Osteoblast (primary cell): Measurements from ENCODE around the gene IBA57. TPM values are rescaled to one million over a fixed set of nuclear protein-coding genes. Genes with fewer than 3 reads are reported as not detected.

Experiments
- DNase-seq: peaks from one replicate; pipeline ENCODE4 v3.0.0; 2011; ENCODE audit warnings: low spot score, mixed read lengths; ENCODE audit not compliant: insufficient read length; ENCODE audit errors: missing footprints
- H2AFZ ChIP-seq: 2 replicates; pipeline ENCODE4 v1.6.0; 2011; ENCODE audit warnings: mild to moderate bottlenecking, low read length
- H3K27ac ChIP-seq: 2 replicates; pipeline ENCODE4 v1.5.1; 2011; ENCODE audit warnings: mild to moderate bottlenecking, low read depth, low read length, moderate library complexity
- H3K27me3 ChIP-seq: 2 replicates; pipeline ENCODE4 v1.6.0; 2012; ENCODE audit warnings: mild to moderate bottlenecking, control low read depth, inconsistent platforms, low read length, moderate library complexity; ENCODE audit not compliant: insufficient read depth
- H3K36me3 ChIP-seq: 2 replicates; pipeline ENCODE4 v1.5.1; 2011; ENCODE audit warnings: mild to moderate bottlenecking, low read length, control low read depth, moderate library complexity; ENCODE audit not compliant: insufficient read depth
- H3K4me1 ChIP-seq: 2 replicates; pipeline ENCODE4 v1.5.1; 2011; ENCODE audit warnings: mild to moderate bottlenecking, low read length, control low read depth, moderate library complexity; ENCODE audit not compliant: insufficient read depth
- H3K4me2 ChIP-seq: 2 replicates; pipeline ENCODE4 v1.6.0; 2011; ENCODE audit warnings: mild to moderate bottlenecking, low read length; ENCODE audit not compliant: insufficient read depth
- H3K4me3 ChIP-seq: fragments of 200-600 bp; sonication (generic); 3 replicates; pipeline ENCODE4 v1.5.1; 2012; ENCODE audit warnings: mild to moderate bottlenecking, low read length, inconsistent platforms; ENCODE audit not compliant: insufficient read depth
- H3K79me2 ChIP-seq: 2 replicates; pipeline ENCODE4 v1.6.0; 2012; ENCODE audit warnings: mild to moderate bottlenecking, low read length, control low read depth, inconsistent platforms; ENCODE audit not compliant: insufficient read depth
- H3K9me3 ChIP-seq: 2 replicates; pipeline ENCODE4 v1.5.1; 2011; ENCODE audit warnings: low read depth, low read length, control low read depth
- H4K20me1 ChIP-seq: 2 replicates; pipeline ENCODE4 v1.6.0; 2012; ENCODE audit warnings: mild to moderate bottlenecking, low read length, control low read depth; ENCODE audit not compliant: insufficient read depth
- CTCF ChIP-seq: IDR thresholded peaks from 2 replicates; pipeline ENCODE4 v1.5.1; 2011; ENCODE audit warnings: mild to moderate bottlenecking, low read depth, low read length, moderate library complexity; ENCODE audit errors: extremely low read depth
- total RNA-seq: library from RNA; depleted of rRNA; stranded (reverse); fragments of >200 nt; gene quantifications from 2 replicates; pipeline ENCODE4 v1.2.3, GENCODE V29; 2012

The IBA57 gene
- total RNA-seq, 1 donor = 4.7 TPM

DNA sequence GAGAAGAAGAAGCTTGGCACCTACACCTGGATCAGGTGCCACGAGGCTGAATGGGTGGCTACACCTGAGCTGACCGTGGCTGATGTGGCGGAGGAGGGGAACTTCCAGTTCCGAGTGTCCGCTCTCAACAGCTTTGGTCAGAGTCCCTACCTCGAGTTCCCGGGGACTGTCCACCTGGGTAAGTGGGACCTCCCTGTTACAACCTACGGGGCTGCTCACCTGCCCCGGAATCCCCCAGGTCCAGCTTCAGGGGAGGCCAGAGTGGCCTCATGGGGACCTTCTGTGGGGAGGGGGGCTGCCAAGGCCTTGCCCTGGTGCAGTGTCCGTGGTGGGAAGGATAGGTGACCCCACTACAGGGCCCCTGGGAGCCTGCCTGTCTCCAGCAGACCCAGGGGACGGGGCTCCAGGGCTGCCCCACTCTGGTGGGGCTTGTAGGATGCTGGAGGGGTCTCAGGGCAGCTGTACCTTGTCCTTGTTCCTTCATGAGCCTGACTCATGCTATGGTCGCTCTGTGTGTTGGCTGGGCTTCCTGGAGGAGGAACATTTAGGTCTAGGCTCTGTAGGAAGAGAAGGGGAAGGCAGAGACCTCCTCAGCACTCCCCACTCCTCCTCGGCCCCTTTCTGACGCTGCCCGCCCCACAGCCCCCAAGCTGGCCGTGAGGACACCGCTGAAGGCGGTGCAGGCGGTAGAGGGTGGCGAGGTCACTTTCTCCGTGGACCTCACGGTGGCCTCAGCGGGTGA, 49.5 kb downstream of the IBA57 start:
- Histone ChIP-seq H3K4me3 (no peak overlapping the region), H3K4me2 (no peak overlapping the region), H3K4me1 (no peaks in the 10 kb centered on the region), H3K27ac (no peak overlapping the region), H3K36me3 (no peaks in the 10 kb centered on the region), H2AFZ (no peak overlapping the region), H3K9me3 (no peaks in the 10 kb centered on the region), H3K79me2 (no peaks in the 10 kb centered on the region), H4K20me1 (no peaks in the 10 kb centered on the region), H3K27me3 (peaks cover 3% of the 10 kb centered on the region)
- peak; percentile 81 for DNase-seq
- TF ChIP-seq CTCF = no peak

- Histone ChIP-seq H2AFZ (no peak overlapping the region), H3K4me1 (no peaks in the 10 kb centered on the region), H4K20me1 (no peaks in the 10 kb centered on the region), H3K4me2 (no peak overlapping the region), H3K27me3 (peaks cover 3% of the 10 kb centered on the region), H3K79me2 (no peaks in the 10 kb centered on the region), H3K9me3 (no peaks in the 10 kb centered on the region), H3K4me3 (no peak overlapping the region), H3K27ac (no peak overlapping the region), H3K36me3 (no peaks in the 10 kb centered on the region)
- TF ChIP-seq CTCF = no peak
- peak; percentile 45 for DNase-seq
These were observed 50.1 kb downstream of the IBA57 start for GRCh38 chr1:228215663-228216116.

DNA sequence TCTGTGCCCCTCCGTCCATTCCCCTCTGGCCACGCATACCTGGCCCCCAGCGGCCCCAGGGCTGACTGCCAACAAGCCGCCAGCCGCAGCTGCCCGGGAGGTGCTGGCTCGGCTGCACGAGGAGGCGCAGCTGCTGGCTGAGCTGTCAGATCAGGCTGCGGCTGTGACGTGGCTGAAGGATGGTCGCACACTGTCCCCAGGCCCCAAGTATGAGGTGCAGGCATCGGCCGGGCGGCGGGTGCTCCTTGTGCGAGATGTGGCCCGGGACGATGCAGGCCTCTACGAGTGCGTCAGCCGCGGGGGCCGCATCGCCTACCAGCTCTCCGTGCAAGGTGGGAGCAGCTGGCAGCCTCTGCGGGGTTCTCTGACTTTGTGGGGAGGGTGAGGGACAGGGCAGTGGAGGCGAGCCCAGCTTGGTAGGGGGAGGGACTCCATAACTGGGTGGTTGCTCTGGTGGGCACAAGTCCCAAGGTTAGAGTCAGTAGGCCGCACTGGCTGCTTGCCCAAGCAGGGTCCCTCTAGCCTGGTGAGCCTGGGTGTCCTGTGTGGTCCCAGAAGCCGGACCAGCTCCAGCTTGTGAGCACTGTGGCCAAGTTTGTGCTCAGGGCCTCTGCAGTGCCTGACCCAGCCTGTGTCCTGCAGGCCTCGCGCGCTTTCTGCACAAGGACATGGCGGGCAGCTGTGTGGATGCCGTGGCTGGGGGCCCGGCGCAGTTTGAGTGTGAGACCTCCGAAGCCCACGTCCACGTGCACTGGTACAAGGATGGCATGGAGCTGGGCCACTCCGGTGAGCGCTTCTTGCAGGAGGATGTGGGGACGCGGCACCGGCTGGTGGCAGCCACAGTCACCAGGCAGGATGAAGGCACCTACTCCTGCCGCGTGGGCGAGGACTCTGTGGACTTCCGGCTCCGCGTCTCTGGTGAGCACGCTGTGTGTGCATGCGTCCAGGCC, 51.0 kb downstream of the IBA57 start:
- Histone ChIP-seq H3K4me2 (no peak overlapping the region), H2AFZ (no peak overlapping the region), H3K4me1 (no peaks in the 10 kb centered on the region), H3K4me3 (no peak overlapping the region), H4K20me1 (no peaks in the 10 kb centered on the region), H3K27ac (no peak overlapping the region), H3K36me3 (no peaks in the 10 kb centered on the region), H3K9me3 (no peaks in the 10 kb centered on the region), H3K79me2 (no peaks in the 10 kb centered on the region), H3K27me3 (peaks cover 3% of the 10 kb centered on the region)
- peak; percentile 72 for DNase-seq
- TF ChIP-seq CTCF = no peak
